ENCODE results near the gene ARL4D.

The ARL4D gene

DNA sequence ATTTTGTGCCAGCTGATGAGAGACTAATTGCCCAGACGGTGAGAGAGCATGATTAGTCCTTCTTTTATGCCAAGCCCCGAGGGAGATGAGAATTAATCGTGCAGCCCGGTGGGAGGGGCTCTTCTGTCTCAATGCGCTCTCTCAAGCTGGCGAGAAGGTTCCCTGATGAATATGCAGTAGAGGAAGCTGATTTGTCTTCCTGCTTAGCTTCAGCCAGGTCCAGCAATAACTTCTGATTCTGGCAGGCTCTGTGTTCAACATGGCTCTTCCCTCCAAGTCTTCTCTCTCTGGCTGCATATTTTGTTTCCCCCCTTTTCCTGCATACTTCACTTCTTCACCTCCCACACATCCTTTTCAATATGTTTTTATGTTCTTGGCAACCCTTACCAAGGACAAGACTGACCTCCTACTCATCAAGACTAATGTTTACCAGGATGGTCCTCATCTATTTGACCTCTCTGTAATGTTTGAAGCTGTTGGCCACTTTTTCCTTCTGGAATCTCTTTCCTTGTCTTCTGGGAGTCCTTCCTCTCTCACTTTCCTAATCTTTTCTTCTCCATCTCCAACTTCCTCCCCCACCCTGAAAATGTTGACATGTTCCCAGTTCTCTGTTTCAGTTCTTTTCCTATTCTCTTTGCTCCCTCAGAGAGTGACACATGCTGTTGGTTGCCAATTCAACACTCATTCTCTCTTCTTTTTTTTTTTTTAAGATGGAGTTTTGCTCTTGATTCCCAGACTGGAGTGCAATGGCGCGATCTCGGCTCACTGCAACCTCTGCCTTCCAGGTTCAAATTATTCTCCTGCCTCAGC is 33.1 kb downstream of the ARL4D start:
- DNase-seq, result no peak

GRCh38 chr17:43434902-43435319 is 36.1 kb downstream of the ARL4D start:
- DNase-seq, result no peak

DNA sequence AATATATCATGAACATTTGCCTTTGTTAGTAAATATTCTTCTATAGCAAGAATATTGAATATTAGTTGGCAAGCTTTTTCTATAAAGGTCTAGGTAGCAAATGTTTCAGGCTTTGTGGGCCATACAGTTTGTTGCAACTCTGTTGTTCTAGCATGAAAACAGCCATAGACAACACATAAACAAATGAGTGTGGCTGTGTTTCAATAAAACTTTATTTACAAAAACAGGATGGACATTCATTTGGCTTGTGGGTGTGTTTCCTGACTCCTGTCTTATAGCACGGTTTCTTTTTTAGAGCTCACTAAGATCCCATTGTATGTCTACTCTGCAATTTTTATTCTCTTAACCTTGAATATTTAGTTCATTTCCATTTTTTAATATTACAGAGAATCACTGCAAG is 39.0 kb downstream of the ARL4D start:
- DNase-seq, result no peak

DNA sequence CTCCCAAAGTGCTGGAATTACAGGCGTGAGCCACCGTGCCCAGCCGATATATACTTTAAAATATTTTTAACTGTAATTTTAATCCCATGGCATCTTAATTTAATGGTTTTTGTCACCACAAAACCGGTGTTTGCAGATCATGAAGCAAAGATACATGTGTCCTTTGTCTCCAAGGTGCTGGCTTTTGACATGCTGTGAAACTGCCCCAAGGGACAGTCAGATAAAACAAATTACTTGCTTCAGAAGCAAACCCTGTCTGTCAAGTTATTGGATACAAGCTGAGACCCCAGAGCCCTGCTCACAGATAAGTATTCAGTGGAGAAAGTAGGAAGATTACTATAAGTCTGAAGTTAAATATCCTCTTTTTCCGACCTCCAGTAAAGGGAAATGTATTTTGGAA is 39.8 kb downstream of the ARL4D start:
- DNase-seq, result no peak

GRCh38 chr17:43439041-43439440 is 40.2 kb downstream of the ARL4D start:
- DNase-seq, result no peak

- DNase-seq, result no peak
These were observed 43.9 kb downstream of the ARL4D start for GRCh38 chr17:43442711-43443110.

- no peak for DNase-seq
These were observed 44.6 kb downstream of the ARL4D start for GRCh38 chr17:43443381-43443780.

DNA sequence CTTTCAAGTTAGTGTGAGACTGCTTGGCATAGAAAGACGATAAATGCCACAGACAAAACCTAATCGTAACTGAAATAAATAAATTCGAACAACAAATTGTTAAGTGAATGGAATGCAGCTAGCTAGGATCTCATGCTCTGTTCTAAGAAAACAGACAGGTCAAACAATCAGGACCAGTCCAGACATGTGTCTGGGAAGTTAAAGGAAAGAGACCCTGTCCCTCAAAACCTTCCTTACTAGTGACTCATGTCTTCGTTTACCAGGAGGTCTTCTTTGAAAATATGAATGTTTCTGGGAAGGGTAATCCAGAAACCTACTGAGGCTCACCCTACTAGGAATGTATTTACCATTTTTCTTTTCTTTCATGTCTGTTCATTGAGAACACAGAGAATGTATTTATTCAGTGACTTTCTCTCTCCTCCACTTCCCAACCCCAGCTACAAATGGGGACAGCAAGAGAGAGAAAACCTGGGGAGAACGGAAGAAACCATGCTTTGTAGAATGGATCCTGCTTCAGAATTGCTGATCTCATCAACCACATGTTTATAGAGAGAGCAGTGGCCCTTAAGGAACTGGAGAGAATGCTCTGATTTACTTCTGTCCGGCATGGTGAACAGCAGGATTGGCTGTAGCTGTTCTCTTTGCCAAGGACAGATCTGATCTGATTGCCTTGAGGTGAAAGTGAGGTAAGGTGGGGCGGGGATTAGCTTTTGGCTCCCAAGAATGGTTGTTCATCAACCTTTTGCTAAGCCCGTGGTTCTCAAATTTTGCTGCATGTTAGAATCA is 45.6 kb downstream of the ARL4D start:
- DNase-seq, result no peak

DNA sequence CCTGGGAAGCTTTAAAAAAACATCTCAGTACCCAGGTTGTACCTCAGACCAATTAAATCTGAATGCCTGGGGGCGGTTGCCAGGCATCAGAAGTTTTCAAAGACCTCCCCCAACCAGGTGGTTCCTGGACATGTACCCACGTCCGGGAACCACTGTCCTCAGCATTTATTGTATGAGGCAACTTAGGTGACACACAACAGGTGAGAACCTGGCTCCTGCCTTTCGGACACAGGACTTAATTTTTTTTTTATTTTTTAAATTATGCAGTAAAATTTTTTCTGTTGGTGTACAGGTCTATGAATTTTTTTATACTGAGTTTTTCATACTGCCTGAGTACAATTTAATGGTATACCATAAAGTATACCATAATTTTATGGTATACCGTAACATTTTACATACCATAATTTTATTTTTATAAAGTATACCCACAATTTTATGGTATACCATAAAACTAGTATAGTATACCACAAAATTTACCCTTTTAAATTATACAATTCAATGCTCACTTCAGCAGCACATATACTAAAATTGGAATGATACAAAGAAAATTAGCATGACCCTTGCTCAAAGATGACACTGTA is 46.3 kb downstream of the ARL4D start:
- DNase-seq, result no peak

DNA sequence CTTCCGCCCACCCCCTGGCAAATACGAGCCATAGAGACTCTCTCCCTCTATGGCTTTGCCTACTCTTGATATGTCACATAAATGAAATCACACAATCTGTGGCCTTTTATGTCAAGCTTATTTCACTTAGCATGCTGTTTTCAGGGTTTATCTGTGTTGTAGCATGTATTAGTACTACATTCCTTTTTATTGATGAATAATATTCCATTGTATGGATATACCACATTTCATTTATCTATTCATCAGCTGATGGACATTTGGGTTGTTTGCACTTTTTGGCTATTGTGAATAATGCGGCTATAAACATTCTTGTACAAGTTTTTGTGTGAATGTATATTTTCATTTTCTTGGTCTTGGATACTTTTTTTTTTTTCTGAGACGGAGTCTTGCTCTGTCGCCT is 48.0 kb downstream of the ARL4D start:
- DNase-seq, result no peak

DNA sequence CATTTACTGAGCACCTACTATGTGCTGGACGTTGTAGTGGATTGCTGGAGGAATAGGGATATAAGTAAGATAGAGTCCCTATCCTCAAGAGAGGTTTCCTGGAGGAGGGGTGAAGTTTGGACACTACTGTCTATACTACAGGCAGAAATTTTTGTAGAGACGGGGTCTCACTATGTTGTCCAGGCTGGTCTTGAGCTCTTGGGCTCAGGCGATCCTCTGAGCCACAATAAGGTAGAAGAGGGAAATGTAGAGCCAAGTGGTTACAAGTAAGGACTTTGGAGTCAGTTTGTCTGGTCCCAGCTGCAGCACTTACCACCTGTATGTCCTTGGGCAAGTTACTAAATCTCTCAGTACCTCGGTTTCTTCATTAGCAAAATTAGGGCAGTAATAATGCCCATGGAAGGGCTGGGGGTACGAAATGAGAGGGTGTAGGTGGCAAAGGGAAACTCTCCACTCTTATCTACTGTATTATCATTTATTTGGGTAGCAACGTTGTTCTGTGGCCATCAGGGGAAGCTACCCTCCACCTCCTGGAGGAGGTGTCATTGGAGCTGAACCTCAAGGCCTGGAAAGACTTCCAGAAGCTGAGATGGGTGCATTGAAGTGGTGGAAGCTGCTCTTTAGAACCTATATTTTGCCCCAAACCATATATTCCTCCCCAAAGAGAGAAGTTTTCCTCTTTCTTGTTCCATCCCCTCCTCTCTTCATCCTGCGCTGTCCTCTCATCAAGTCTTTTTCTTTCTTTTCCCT is 50.1 kb downstream of the ARL4D start:
- no peak for DNase-seq

DNA sequence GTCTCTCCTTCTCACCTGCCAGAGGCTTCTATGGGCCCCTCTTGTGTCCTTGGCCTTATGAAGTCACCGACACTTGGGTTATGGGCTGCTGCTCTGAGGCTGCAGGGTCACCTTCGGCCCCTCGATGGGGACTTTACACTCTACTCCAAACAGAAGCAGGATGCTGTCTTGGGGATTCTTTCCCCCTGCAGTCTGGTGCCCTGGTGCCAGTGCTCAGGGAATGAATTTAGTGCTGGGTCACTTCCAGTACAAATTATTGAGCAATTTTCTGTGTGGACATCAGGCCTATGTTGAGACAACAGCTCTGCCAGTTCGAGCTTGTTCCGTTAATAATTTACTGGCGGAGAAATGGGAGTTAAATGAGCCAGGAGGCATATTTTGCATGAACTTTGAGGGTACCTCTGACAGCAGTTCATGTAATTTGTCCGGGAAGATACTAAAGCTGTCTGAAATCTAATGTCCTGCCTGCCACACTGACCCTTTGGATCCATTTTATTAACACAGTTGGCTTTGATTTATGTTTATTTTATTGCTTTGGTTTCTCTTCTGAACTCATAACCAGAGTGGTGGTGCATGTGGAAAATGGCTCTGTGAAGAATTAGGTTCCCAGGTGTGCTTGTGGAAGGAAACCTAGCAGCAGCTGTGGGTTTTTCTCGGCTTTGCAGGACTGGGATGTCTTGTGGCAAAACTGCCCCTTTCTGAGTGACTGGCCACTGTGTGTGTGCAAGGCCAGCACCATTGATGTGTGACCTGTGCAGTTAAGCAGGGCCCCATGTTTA is 50.9 kb downstream of the ARL4D start:
- no peak for DNase-seq

Data from DMS79 treated with DMSO at 0.1 percent for 48 hours (cell line).